ENCODE measurements around the gene CPNE2. TPM values are rescaled to one million over a fixed set of nuclear protein-coding genes. Genes with fewer than 3 reads are reported as not detected.

The CPNE2 gene
- polyA plus RNA-seq, 2 of the 4 experiments (the other 2 are of a cell fraction), result 36.7 TPM

GRCh38 chr16:57184113-57184512 lies 91.7 kb downstream of the CPNE2 start:
- no peak overlapping the region; the same call in 2 of the 3 replicates for H3K4me3 ChIP-seq
- CTCF ChIA-PET, result interaction anchor here (2.1 kb wide), 1 partner anchor 9 kb away, joined by 4 read pairs; no protein-coding TSS in a partner anchor
- POLR2A ChIA-PET, result interaction anchor here (0.8 kb wide), 1 partner anchor 13 kb away, joined by 4 read pairs; no protein-coding TSS in a partner anchor

GRCh38 chr16:57184887-57185445 lies 92.6 kb downstream of the CPNE2 start:
- H3K27ac ChIP-seq, result peak overlapping the region; percentile 80 to 91
- peak overlapping the region; percentile 95 for H3K4me2 ChIP-seq
- 21% methylated on average over 15 of the region's 15 CpGs for WGBS (ENCODE audit: missing lambda C conversion rate)
- FAIRE-seq (no peak), ATAC-seq (no peak), DNase-seq (ENCODE audit: low read depth in 1 of 2, low spot score in 1 of 2) (no peak)
- CTCF ChIA-PET, result interaction anchor here (1.3 to 2.1 kb wide), 4 partner anchors 10 to 232 kb away, joined by 3 to 4 read pairs (median 4); partner anchors contain the start of gene ARL2BP
- H3K4me1 ChIP-seq, result peaks cover 12% of the 10 kb centered on the region; the same call in 2 of the 3 replicates
- H3K4me3 ChIP-seq, result peak overlapping the region; percentile 88
- no peak for TF ChIP-seq FOXS1 (CRISPR knock-in tag; IDR thresholded peaks at IDR 0.05)
- TF ChIP-seq MAFK (IDR thresholded peaks at IDR 0.05; ENCODE audit: partially characterized antibody), result peak; percentile 88
- POLR2A ChIA-PET, result interaction anchor here (1.0 to 1.4 kb wide), 5 partner anchors 9 to 115 kb away, joined by 3 to 9 read pairs (median 5); partner anchors contain the start of genes ARL2BP and CPNE2
- no peaks in the 10 kb centered on the region for H3K9me3 ChIP-seq

More at GRCh38 chr16:57184113-57184512, 91.7 kb downstream of the CPNE2 start:
- 93% methylated on average over 4 of the region's 4 CpGs for WGBS (ENCODE audit: missing lambda C conversion rate)
- peak overlapping the region; percentile 95 for H3K4me2 ChIP-seq
- ATAC-seq, result no peak
- peaks cover 18% of the 10 kb centered on the region for H3K4me1 ChIP-seq
- H3K9me3 ChIP-seq, result no peaks in the 10 kb centered on the region
- H3K27ac ChIP-seq, result no peak overlapping the region
- no peak for DNase-seq (ENCODE audit: low read depth in 1 of 2, low spot score in 1 of 2)
- no peak for FAIRE-seq
- TF ChIP-seq FOXS1 (CRISPR knock-in tag; IDR thresholded peaks at IDR 0.05), result no peak
- TF ChIP-seq FOSL2 (IDR thresholded peaks at IDR 0.05), result no peak
- no peak for TF ChIP-seq FOSL2 (CRISPR knock-in tag; IDR thresholded peaks at IDR 0.05)
- TF ChIP-seq TP53 (CRISPR knock-in tag; IDR thresholded peaks at IDR 0.05), result no peak
- TF ChIP-seq TFCP2L1 (CRISPR knock-in tag; IDR thresholded peaks at IDR 0.05), result no peak
- TF ChIP-seq ZNF302 (CRISPR knock-in tag; IDR thresholded peaks at IDR 0.05), result no peak
- no peak for TF ChIP-seq HDAC2 (IDR thresholded peaks at IDR 0.05)
- no peak for TF ChIP-seq CHD2 (IDR thresholded peaks at IDR 0.05; ENCODE audit: low read length, partially characterized antibody)
- TF ChIP-seq CBX2 (IDR thresholded peaks at IDR 0.05; ENCODE audit: borderline replicate concordance, low read depth), result no peak
- no peak for TF ChIP-seq CHD4 (IDR thresholded peaks at IDR 0.05; ENCODE audit: borderline replicate concordance)
- TF ChIP-seq ZC3H11A (IDR thresholded peaks at IDR 0.05), result no peak

- 1% methylated on average over 22 of the region's 37 CpGs for WGBS (ENCODE audit: missing lambda C conversion rate)
- DNase-seq (ENCODE audit: low read depth in 1 of 2, low spot score in 1 of 2), result peak; percentile 38 to 52
- peak overlapping the region; percentile 95 for H3K4me2 ChIP-seq
- H3K4me3 ChIP-seq, result peak overlapping the region; percentile 88
- no peaks in the 10 kb centered on the region for H3K9me3 ChIP-seq
- no peak for FAIRE-seq
- ATAC-seq, result peak; percentile 41 to 44
- H3K27ac ChIP-seq, result peak overlapping the region; percentile 80 to 91
- peaks cover 17% of the 10 kb centered on the region for H3K4me1 ChIP-seq
- CTCF ChIA-PET, result interaction anchor here (0.7 to 2.1 kb wide), 9 partner anchors 10 to 237 kb away, joined by 3 to 6 read pairs (median 4); partner anchors contain the start of gene ARL2BP
- POLR2A ChIA-PET, result interaction anchor here (0.6 to 1.5 kb wide), 12 partner anchors 9 to 262 kb away, joined by 3 to 13 read pairs (median 3); partner anchors contain the start of genes ARL2BP, CIAPIN1, COQ9 and CPNE2
- TF ChIP-seq CHD2 (IDR thresholded peaks at IDR 0.05; ENCODE audit: low read length, partially characterized antibody), result no peak
- no peak for TF ChIP-seq RFX5 (IDR thresholded peaks at IDR 0.05)
- TF ChIP-seq POLR2AphosphoS2 (conservative IDR thresholded peaks at IDR 0.05; ENCODE audit: low read length), result no peak
- TF ChIP-seq HEYL (CRISPR knock-in tag; IDR thresholded peaks at IDR 0.05), result no peak
- TF ChIP-seq USF2 (IDR thresholded peaks at IDR 0.05), result no peak
- TF ChIP-seq MAZ (IDR thresholded peaks at IDR 0.05; ENCODE audit: borderline replicate concordance, low read depth, low read length), result no peak
- no peak for TF ChIP-seq ESRRA (IDR thresholded peaks at IDR 0.05; ENCODE audit: borderline replicate concordance, low read length)
- no peak for TF ChIP-seq HMGXB4 (CRISPR knock-in tag; IDR thresholded peaks at IDR 0.05; ENCODE audit: borderline replicate concordance)
- no peak for TF ChIP-seq FOSL2 (IDR thresholded peaks at IDR 0.05)
- 0 out of 2 replicates have a peak, but pooled peaks have one; percentile 18 for TF ChIP-seq FOSL2 (CRISPR knock-in tag; IDR thresholded peaks at IDR 0.05)
- TF ChIP-seq NR3C1 (IDR thresholded peaks at IDR 0.05), result no peak
- TF ChIP-seq TP53 (CRISPR knock-in tag; IDR thresholded peaks at IDR 0.05), result no peak
- TF ChIP-seq HOXB13 (CRISPR knock-in tag; IDR thresholded peaks at IDR 0.05; ENCODE audit: low read depth), result no peak
- TF ChIP-seq REST (IDR thresholded peaks at IDR 0.05), result no peak
- TF ChIP-seq CEBPB (IDR thresholded peaks at IDR 0.05), result no peak
- TF ChIP-seq EHF (CRISPR knock-in tag; IDR thresholded peaks at IDR 0.05), result no peak
- TF ChIP-seq RNF2 (IDR thresholded peaks at IDR 0.05; ENCODE audit: borderline replicate concordance, low read depth), result no peak
- no peak for TF ChIP-seq CBX8 (IDR thresholded peaks at IDR 0.05)
- no peak for TF ChIP-seq RCOR1 (IDR thresholded peaks at IDR 0.05; ENCODE audit: low read depth, low read length)
- TF ChIP-seq FOSB (CRISPR knock-in tag; IDR thresholded peaks at IDR 0.05), result no peak
These were observed 93.1 kb downstream of the CPNE2 start for GRCh38 chr16:57185446-57185944.

Measured in A549 (cell line).